Activated CD4-positive, alpha-beta T cell treated with anti-CD3 and anti-CD28 coated beads, Interleukin-2, amount 50 U/mL, for 24 hours (primary cell): ENCODE results near the gene NEDD4L.
A peak's percentile ranks its signal among the peaks of the same experiment; 100 is the strongest.

Experiments
- DNase-seq, 2 donors: peaks; one replicate each; pipeline ENCODE4 v3.0.0-alpha.2; 2020; ENCODE audit warnings: low read depth in 1 of 2, low spot score in 1 of 2

The NEDD4L gene

GRCh38 chr18:58205443-58206160 is 161.6 kb downstream of the NEDD4L start:
- no peak for DNase-seq

GRCh38 chr18:58207520-58208152 is 163.6 kb downstream of the NEDD4L start:
- no peak for DNase-seq

- DNase-seq: no peak
These were observed 164.3 kb downstream of the NEDD4L start for GRCh38 chr18:58208207-58208932.

GRCh38 chr18:58209326-58209725 is 165.3 kb downstream of the NEDD4L start:
- DNase-seq: no peak

GRCh38 chr18:58211510-58211909 is 167.5 kb downstream of the NEDD4L start:
- no peak for DNase-seq

GRCh38 chr18:58212274-58212673 is 168.2 kb downstream of the NEDD4L start:
- DNase-seq: no peak

GRCh38 chr18:58213440-58213839 is 169.4 kb downstream of the NEDD4L start:
- no peak for DNase-seq

- no peak for DNase-seq
These were observed 171.0 kb downstream of the NEDD4L start for GRCh38 chr18:58215011-58215410.

GRCh38 chr18:58216071-58216481 is 172.1 kb downstream of the NEDD4L start:
- no peak for DNase-seq

- no peak for DNase-seq
These were observed 173.0 kb downstream of the NEDD4L start for GRCh38 chr18:58217052-58217451.

- DNase-seq: no peak
These were observed 174.1 kb downstream of the NEDD4L start for GRCh38 chr18:58218117-58218516.

- no peak for DNase-seq
These were observed 177.2 kb downstream of the NEDD4L start for GRCh38 chr18:58221060-58221725.

- no peak for DNase-seq
These were observed 178.6 kb downstream of the NEDD4L start for GRCh38 chr18:58222432-58223125.

GRCh38 chr18:58223717-58224424 is 179.8 kb downstream of the NEDD4L start:
- DNase-seq: no peak

GRCh38 chr18:58224425-58224750 is 180.4 kb downstream of the NEDD4L start:
- DNase-seq: no peak

GRCh38 chr18:58225101-58225500 is 181.1 kb downstream of the NEDD4L start:
- DNase-seq: peak in 1 of 2 donors; percentile 8

GRCh38 chr18:58226429-58226828 is 182.4 kb downstream of the NEDD4L start:
- no peak for DNase-seq

GRCh38 chr18:58227361-58227930 is 183.4 kb downstream of the NEDD4L start:
- no peak for DNase-seq

- DNase-seq: no peak
These were observed 184.2 kb downstream of the NEDD4L start for GRCh38 chr18:58228176-58228575.

- no peak for DNase-seq
These were observed 184.7 kb downstream of the NEDD4L start for GRCh38 chr18:58228762-58229161.
